Astrocyte (in vitro differentiated cells and primary cell): ENCODE results near the gene FGFBP3. TPM values are rescaled to one million over a fixed set of nuclear protein-coding genes. Genes with fewer than 3 reads are reported as not detected.

Source experiments
- DNase-seq: peaks from one replicate; pipeline ENCODE4 v3.0.0-alpha.2; 2010; ENCODE audit warnings: low read depth
- FAIRE-seq: peaks from 2 replicates; lab custom pipeline; 2011; peaks lifted over from hg19 to GRCh38; lab: Jason Lieb, UNC
- H2AFZ ChIP-seq: 2 replicates; pipeline ENCODE4 v1.6.0; 2012; ENCODE audit warnings: low read depth, low read length, inconsistent platforms
- H3K27ac ChIP-seq: 2 replicates; pipeline ENCODE4 v1.5.1; 2011; ENCODE audit warnings: low read depth, low read length, inconsistent platforms
- H3K27me3 ChIP-seq: 2 replicates; pipeline ENCODE4 v1.6.0; 2011; ENCODE audit warnings: low read length, inconsistent platforms; ENCODE audit not compliant: insufficient read depth
- H3K36me3 ChIP-seq: 2 replicates; pipeline ENCODE4 v1.5.1; 2011; ENCODE audit warnings: low read length, inconsistent platforms; ENCODE audit not compliant: insufficient read depth
- H3K4me1 ChIP-seq: 2 replicates; pipeline ENCODE4 v1.5.1; 2011; ENCODE audit warnings: low read length, inconsistent platforms; ENCODE audit not compliant: insufficient read depth
- H3K4me2 ChIP-seq: 2 replicates; pipeline ENCODE4 v1.6.0; 2012; ENCODE audit warnings: low read length, inconsistent platforms
- H3K4me3 ChIP-seq: 2 replicates; pipeline ENCODE4 v1.5.1; 2011; ENCODE audit warnings: low read depth, mild to moderate bottlenecking, low read length, inconsistent platforms; ENCODE audit not compliant: insufficient read depth
- H3K79me2 ChIP-seq: 2 replicates; pipeline ENCODE4 v1.6.0; 2012; ENCODE audit warnings: mild to moderate bottlenecking, low read length, inconsistent platforms; ENCODE audit not compliant: insufficient read depth
- H3K9ac ChIP-seq: 2 replicates; pipeline ENCODE4 v1.6.0; 2012; ENCODE audit warnings: mild to moderate bottlenecking, low read length, inconsistent platforms
- H3K9me3 ChIP-seq: 2 replicates; pipeline ENCODE4 v1.5.1; 2012; ENCODE audit warnings: low read depth, mild to moderate bottlenecking, low read length, inconsistent platforms; ENCODE audit not compliant: insufficient read depth
- H4K20me1 ChIP-seq: 2 replicates; pipeline ENCODE4 v1.6.0; 2012; ENCODE audit warnings: low read length, inconsistent platforms; ENCODE audit not compliant: insufficient read depth
- H3K27ac Mint-ChIP-seq: one replicate; pipeline ENCODE4 v1.8.0; 2021; ENCODE audit warnings: mild to moderate bottlenecking, mixed read lengths; ENCODE audit not compliant: unreplicated experiment
- H3K27me3 Mint-ChIP-seq: one replicate; pipeline ENCODE4 v1.8.0; 2021; ENCODE audit warnings: low read depth, mixed read lengths; ENCODE audit not compliant: unreplicated experiment
- H3K36me3 Mint-ChIP-seq: one replicate; pipeline ENCODE4 v1.8.0; 2021; ENCODE audit warnings: low read depth, mixed read lengths; ENCODE audit not compliant: unreplicated experiment
- H3K4me1 Mint-ChIP-seq: one replicate; pipeline ENCODE4 v1.8.0; 2021; ENCODE audit warnings: low read depth, mixed read lengths; ENCODE audit not compliant: unreplicated experiment
- H3K4me3 Mint-ChIP-seq: one replicate; pipeline ENCODE4 v1.8.0; 2021; ENCODE audit warnings: mild to moderate bottlenecking, moderate library complexity, mixed read lengths; ENCODE audit not compliant: unreplicated experiment
- H3K9me3 Mint-ChIP-seq: one replicate; pipeline ENCODE4 v1.8.0; 2021; ENCODE audit warnings: mild to moderate bottlenecking, mixed read lengths; ENCODE audit not compliant: unreplicated experiment
- EZH2 ChIP-seq: IDR thresholded peaks from 2 replicates; pipeline ENCODE4 v1.6.1; 2012; ENCODE audit warnings: mild to moderate bottlenecking, low read length, inconsistent platforms; ENCODE audit not compliant: insufficient read depth
- total RNA-seq: library from RNA; stranded (reverse); gene quantifications from 2 replicates; pipeline ENCODE4 v1.2.1, GENCODE V29; 2021
- TF ChIP-seq, protein P1 (sequence below): IDR thresholded peaks from 2 replicates; pipeline ENCODE4 v1.5.1; 2011; ENCODE audit warnings: low read depth, mild to moderate bottlenecking, inconsistent platforms, low read length, moderate library complexity; ENCODE audit not compliant: insufficient read depth

The FGFBP3 gene
- total RNA-seq, 1 donor from 2014 or later = 3.3 TPM

DNA sequence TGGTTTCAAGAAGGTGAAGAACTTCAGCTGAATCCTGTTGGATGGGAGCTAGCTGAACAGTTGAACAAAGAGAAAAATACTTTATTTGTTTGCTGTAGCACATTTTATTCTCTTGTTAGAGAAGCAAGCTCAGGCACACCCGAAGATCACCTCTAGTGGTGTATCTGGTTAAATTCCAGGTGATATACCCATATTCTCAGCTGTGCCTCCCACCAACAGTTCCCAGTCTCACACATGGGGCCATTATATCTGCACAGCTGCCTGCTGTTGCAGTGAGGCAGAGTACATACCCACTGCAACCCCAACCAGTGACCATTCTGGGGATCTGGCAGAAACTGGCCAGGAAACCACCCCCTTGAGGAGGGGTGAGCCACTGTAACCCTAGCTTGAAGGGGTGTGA, 23.5 kb upstream of the FGFBP3 start:
- H3K4me3 ChIP-seq = no peak overlapping the region
- H3K79me2 ChIP-seq = peaks cover 97% of the 10 kb centered on the region
- FAIRE-seq (no peak), DNase-seq (no peak)
- peaks cover 86% of the 10 kb centered on the region for H4K20me1 ChIP-seq
- H3K4me1 ChIP-seq = no peaks in the 10 kb centered on the region
- no peak for TF ChIP-seq EZH2
- Mint-ChIP-seq H3K27me3 (no peaks in the 10 kb centered on the region), H3K9me3 (no peaks in the 10 kb centered on the region), H3K4me3 (no peak overlapping the region), H3K27ac (no peak overlapping the region), H3K4me1 (peaks cover 8% of the 10 kb centered on the region), H3K36me3 (peaks cover 9% of the 10 kb centered on the region)
- H3K9me3 ChIP-seq = no peaks in the 10 kb centered on the region
- no peak overlapping the region for H3K4me2 ChIP-seq
- H3K27ac ChIP-seq = no peak overlapping the region
- H2AFZ ChIP-seq = no peak overlapping the region
- no peaks in the 10 kb centered on the region for H3K27me3 ChIP-seq
- peaks cover 16% of the 10 kb centered on the region for H3K36me3 ChIP-seq
- no peak overlapping the region for H3K9ac ChIP-seq

DNA sequence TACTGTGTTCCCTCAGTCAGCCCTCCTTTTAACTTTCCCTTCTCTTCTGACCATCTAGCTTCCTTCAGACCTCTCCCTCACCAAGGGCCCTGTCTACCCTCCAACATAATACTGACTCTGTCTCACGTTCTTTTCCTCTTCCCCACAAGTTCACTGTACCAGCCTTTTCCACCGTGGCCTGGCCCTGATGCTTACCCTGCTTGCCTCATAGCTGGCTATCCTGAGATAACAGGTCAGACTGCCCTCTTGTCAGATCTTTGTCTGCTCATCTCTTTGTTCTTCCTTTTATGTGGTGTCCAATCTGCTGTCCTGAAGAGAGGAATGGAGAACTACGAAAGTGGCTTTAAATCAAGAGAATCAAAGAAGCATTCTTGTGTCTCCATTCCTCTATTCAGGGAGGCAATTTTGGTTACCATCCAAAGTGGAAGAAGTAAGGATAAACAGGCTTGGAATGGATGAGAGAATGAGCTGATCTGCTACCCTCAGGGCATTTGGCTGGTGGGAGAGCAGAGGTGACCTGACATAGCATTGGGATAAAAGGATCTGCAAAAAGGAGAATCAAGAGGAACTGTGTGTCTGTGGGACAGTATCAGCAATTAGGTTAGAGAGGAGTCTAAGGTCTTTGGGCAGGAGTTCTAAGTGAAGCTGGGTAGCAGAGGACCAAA, 22.4 kb upstream of the FGFBP3 start:
- no peak overlapping the region for H3K4me3 ChIP-seq
- H3K36me3 ChIP-seq = peaks cover 14% of the 10 kb centered on the region
- Mint-ChIP-seq H3K9me3 (no peaks in the 10 kb centered on the region), H3K27ac (no peak overlapping the region), H3K4me3 (no peak overlapping the region), H3K36me3 (peaks cover 9% of the 10 kb centered on the region), H3K27me3 (no peaks in the 10 kb centered on the region), H3K4me1 (peaks cover 11% of the 10 kb centered on the region)
- TF ChIP-seq, protein P1, sequence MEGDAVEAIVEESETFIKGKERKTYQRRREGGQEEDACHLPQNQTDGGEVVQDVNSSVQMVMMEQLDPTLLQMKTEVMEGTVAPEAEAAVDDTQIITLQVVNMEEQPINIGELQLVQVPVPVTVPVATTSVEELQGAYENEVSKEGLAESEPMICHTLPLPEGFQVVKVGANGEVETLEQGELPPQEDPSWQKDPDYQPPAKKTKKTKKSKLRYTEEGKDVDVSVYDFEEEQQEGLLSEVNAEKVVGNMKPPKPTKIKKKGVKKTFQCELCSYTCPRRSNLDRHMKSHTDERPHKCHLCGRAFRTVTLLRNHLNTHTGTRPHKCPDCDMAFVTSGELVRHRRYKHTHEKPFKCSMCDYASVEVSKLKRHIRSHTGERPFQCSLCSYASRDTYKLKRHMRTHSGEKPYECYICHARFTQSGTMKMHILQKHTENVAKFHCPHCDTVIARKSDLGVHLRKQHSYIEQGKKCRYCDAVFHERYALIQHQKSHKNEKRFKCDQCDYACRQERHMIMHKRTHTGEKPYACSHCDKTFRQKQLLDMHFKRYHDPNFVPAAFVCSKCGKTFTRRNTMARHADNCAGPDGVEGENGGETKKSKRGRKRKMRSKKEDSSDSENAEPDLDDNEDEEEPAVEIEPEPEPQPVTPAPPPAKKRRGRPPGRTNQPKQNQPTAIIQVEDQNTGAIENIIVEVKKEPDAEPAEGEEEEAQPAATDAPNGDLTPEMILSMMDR = no peak
- TF ChIP-seq EZH2 = no peak
- H4K20me1 ChIP-seq = peaks cover 83% of the 10 kb centered on the region
- no peak overlapping the region for H3K27ac ChIP-seq
- no peaks in the 10 kb centered on the region for H3K27me3 ChIP-seq
- FAIRE-seq (no peak), DNase-seq (no peak)
- H3K4me1 ChIP-seq = no peaks in the 10 kb centered on the region
- no peak overlapping the region for H3K4me2 ChIP-seq
- no peak overlapping the region for H2AFZ ChIP-seq
- H3K9me3 ChIP-seq = no peaks in the 10 kb centered on the region
- no peak overlapping the region for H3K9ac ChIP-seq
- H3K79me2 ChIP-seq = peaks cover 100% of the 10 kb centered on the region

DNA sequence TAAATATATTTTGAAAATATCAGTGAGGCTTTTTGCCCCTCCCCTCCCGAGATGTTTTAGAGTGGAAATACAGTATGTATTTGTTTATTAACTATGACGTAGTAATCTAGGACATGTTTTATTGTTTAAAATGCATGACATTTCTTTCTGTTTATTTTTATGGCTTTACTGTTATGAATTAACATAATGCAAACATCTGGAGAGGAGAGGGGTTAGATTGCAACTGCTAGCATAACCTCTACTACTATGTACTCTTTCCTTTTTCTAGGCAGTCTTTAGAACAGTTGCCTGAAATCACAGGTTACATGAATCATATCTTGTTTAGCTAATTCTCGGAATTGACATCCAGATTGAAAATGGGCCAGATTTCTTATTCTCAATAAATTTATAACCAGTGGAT, 21.7 kb upstream of the FGFBP3 start:
- Mint-ChIP-seq H3K27me3 (no peaks in the 10 kb centered on the region), H3K4me1 (peaks cover 13% of the 10 kb centered on the region), H3K4me3 (no peak overlapping the region), H3K27ac (no peak overlapping the region), H3K9me3 (no peaks in the 10 kb centered on the region), H3K36me3 (peaks cover 3% of the 10 kb centered on the region)
- Histone ChIP-seq H4K20me1 (peaks cover 83% of the 10 kb centered on the region), H3K27me3 (no peaks in the 10 kb centered on the region), H3K4me3 (no peak overlapping the region), H3K9ac (no peak overlapping the region), H3K79me2 (peaks cover 100% of the 10 kb centered on the region), H3K9me3 (no peaks in the 10 kb centered on the region), H3K4me1 (no peaks in the 10 kb centered on the region), H3K27ac (no peak overlapping the region), H3K36me3 (peaks cover 9% of the 10 kb centered on the region), H2AFZ (no peak overlapping the region), H3K4me2 (no peak overlapping the region)
- DNase-seq (no peak), FAIRE-seq (no peak)
- TF ChIP-seq EZH2 = no peak
- TF ChIP-seq, protein P1 = no peak
